Measurements from ENCODE around the gene DMRTC2.
A peak's percentile ranks its signal among the peaks of the same experiment; 100 is the strongest.

The DMRTC2 gene

DNA sequence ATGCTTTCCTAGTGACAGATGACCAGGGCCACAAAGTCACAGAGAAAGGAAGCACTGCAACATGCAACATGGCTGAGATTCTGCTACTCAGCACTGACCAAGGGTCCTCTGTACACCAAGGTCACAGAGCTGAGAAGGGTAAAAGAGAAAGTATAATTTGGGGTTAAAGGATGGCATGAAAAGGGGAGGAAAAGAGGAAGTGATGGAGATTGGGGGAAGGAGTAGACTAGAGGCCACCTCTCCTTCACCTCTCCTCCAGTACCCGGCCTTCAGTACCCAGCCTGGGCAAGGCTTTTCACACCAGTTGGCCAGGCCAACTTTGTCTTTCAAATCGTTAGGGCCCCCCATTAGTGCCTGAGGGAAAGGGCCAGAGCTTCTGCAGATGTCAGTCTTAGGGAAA is 8.9 kb downstream of the DMRTC2 start:
- Histone ChIP-seq H3K36me3 (ENCODE audit: control insufficient read depth in 1 of 2, insufficient read depth in 2 of 2, low read depth in 1 of 2, low read length in 2 of 2) (no peaks in the 10 kb centered on the region), H4K8ac (ENCODE audit: low read length) (no peak overlapping the region), H3K9ac (ENCODE audit: low read length) (no peak overlapping the region), H2AK5ac (ENCODE audit: low read length, severe bottlenecking) (no peak overlapping the region), H3K4me3 (ENCODE audit: insufficient read depth in 1 of 2, low read depth in 1 of 2, low read length in 2 of 2) (no peak overlapping the region), H3K4ac (ENCODE audit: low read depth in 1 of 2, low read length in 2 of 2) (no peak overlapping the region), H4K91ac (ENCODE audit: low read length) (no peak overlapping the region), H2BK5ac (ENCODE audit: low read depth, low read length, poor library complexity, severe bottlenecking) (no peak overlapping the region), H3K79me1 (replicated peaks; ENCODE audit: low read length, poor library complexity, severe bottlenecking) (no peaks in the 10 kb centered on the region), H2AFZ (ENCODE audit: low read depth, low read length) (no peak overlapping the region), H3K27ac (ENCODE audit: low read length, poor library complexity, severe bottlenecking) (no peak overlapping the region), H3K4me1 (ENCODE audit: control insufficient read depth, insufficient read depth, low read depth, low read length) (no peaks in the 10 kb centered on the region), H2BK15ac (ENCODE audit: low read depth, poor library complexity, severe bottlenecking) (no peak overlapping the region), H3K18ac (ENCODE audit: low read depth in 1 of 2, low read length in 2 of 2) (no peak overlapping the region), H3K4me2 (ENCODE audit: low read length, poor library complexity, severe bottlenecking) (no peak overlapping the region), H3K14ac (ENCODE audit: low read length in 2 of 2) (no peak overlapping the region), H2BK120ac (ENCODE audit: low read depth, low read length) (no peak overlapping the region), H2BK12ac (ENCODE audit: low read length in 2 of 2) (no peak overlapping the region), H3K9me3 (ENCODE audit: control insufficient read depth, low read length) (no peaks in the 10 kb centered on the region), H3K23ac (ENCODE audit: low read length in 2 of 2) (no peak overlapping the region), H3K27me3 (ENCODE audit: control insufficient read depth in 1 of 2, insufficient read depth in 1 of 2, low read length in 2 of 2) (peaks cover 58 to 61% of the 10 kb centered on the region in 2 experiments)
- DNase-seq, result no peak
- 10% methylated on average over 1 of the region's 2 CpGs for WGBS

GRCh38 chr19:41859213-41859617 is 14.4 kb downstream of the DMRTC2 start:
- H3K4ac ChIP-seq (ENCODE audit: low read depth in 1 of 2, low read length in 2 of 2), result no peak overlapping the region
- H3K27ac ChIP-seq (ENCODE audit: low read length, poor library complexity, severe bottlenecking), result peak overlapping the region; percentile 83
- no peak overlapping the region for H3K14ac ChIP-seq (ENCODE audit: low read length in 2 of 2)
- no peak overlapping the region for H3K18ac ChIP-seq (ENCODE audit: low read depth in 1 of 2, low read length in 2 of 2)
- no peak overlapping the region for H2AK5ac ChIP-seq (ENCODE audit: low read length, severe bottlenecking)
- no peak overlapping the region for H2BK12ac ChIP-seq (ENCODE audit: low read length in 2 of 2)
- no peak overlapping the region for H2AFZ ChIP-seq (ENCODE audit: low read depth, low read length)
- peak overlapping the region; percentile 100 for H3K9ac ChIP-seq (ENCODE audit: low read length)
- no peak for DNase-seq
- peaks cover 18% of the 10 kb centered on the region for H3K4me1 ChIP-seq (ENCODE audit: control insufficient read depth, insufficient read depth, low read depth, low read length)
- no peak overlapping the region for H4K8ac ChIP-seq (ENCODE audit: low read length)
- H3K79me1 ChIP-seq (replicated peaks; ENCODE audit: low read length, poor library complexity, severe bottlenecking), result no peaks in the 10 kb centered on the region
- no peak overlapping the region for H2BK5ac ChIP-seq (ENCODE audit: low read depth, low read length, poor library complexity, severe bottlenecking)
- H2BK120ac ChIP-seq (ENCODE audit: low read depth, low read length), result no peak overlapping the region
- peaks cover 10 to 11% of the 10 kb centered on the region in 2 experiments for H3K27me3 ChIP-seq (ENCODE audit: control insufficient read depth in 1 of 2, insufficient read depth in 1 of 2, low read length in 2 of 2)
- no peak overlapping the region for H3K23ac ChIP-seq (ENCODE audit: low read length in 2 of 2)
- H3K4me3 ChIP-seq (ENCODE audit: insufficient read depth in 1 of 2, low read depth in 1 of 2, low read length in 2 of 2), result peak overlapping the region in 1 of 2 experiments; percentile 100
- WGBS, result under 1% methylated on average over 7 of the region's 8 CpGs
- peak overlapping the region; percentile 69 for H3K4me2 ChIP-seq (ENCODE audit: low read length, poor library complexity, severe bottlenecking)
- H3K36me3 ChIP-seq (ENCODE audit: control insufficient read depth in 1 of 2, insufficient read depth in 2 of 2, low read depth in 1 of 2, low read length in 2 of 2), result peaks cover 33 to 35% of the 10 kb centered on the region in 2 experiments
- no peaks in the 10 kb centered on the region for H3K9me3 ChIP-seq (ENCODE audit: control insufficient read depth, low read length)
- no peak overlapping the region for H2BK15ac ChIP-seq (ENCODE audit: low read depth, poor library complexity, severe bottlenecking)
- H4K91ac ChIP-seq (ENCODE audit: low read length), result no peak overlapping the region

DNA sequence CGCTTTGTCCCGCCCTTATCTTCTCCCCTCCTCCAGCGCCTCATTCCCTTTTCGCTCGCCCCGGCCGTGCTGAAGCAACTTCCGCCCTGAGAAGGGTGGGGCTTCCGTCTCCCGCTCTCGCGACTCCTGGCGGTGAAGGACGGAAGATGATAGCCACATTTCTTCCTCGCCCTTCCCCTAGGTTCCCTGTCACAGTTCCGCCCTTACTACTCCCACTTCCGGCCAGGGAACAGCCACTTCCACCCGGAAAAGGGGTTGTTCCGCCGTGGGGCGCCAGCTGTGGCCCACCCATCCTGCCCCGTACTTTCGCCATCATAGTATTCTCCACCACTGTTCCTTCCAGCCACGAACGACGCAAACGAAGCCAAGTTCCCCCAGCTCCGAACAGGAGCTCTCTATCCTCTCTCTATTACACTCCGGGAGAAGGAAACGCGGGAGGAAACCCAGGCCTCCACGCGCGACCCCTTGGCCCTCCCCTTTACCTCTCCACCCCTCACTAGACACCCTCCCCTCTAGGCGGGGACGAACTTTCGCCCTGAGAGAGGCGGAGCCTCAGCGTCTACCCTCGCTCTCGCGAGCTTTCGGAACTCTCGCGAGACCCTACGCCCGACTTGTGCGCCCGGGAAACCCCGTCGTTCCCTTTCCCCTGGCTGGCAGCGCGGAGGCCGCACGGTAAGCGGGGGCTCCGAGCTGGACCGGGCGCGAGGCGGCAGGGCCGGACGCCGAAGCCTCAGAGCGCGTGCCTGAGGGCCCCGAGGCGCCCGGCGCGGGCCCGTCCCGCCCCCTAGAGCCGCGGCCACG is 15.0 kb downstream of the DMRTC2 start, which contains the start of gene RPS19:
RPS19 (plus strand) TSS at position 638 of the 801 bp plus-strand sequence. CDS start 520 bp downstream, outside the sequence.
- H3K14ac ChIP-seq (ENCODE audit: low read length in 2 of 2), result peak within 1 kb of the TSS; percentile 89 to 93
- peak within 1 kb of the TSS; percentile 90 for H4K91ac ChIP-seq (ENCODE audit: low read length)
- WGBS, result under 1% methylated on average over 65 of the region's 76 CpGs
- peak; percentile 99 for DNase-seq
- H2BK120ac ChIP-seq (ENCODE audit: low read depth, low read length), result peak within 1 kb of the TSS; percentile 88
- H3K9ac ChIP-seq (ENCODE audit: low read length), result peak within 1 kb of the TSS; percentile 100
- H3K4me1 ChIP-seq (ENCODE audit: control insufficient read depth, insufficient read depth, low read depth, low read length), result peaks cover 22% of the 10 kb centered on the region
- H2AFZ ChIP-seq (ENCODE audit: low read depth, low read length), result peak within 1 kb of the TSS; percentile 64
- H3K23ac ChIP-seq (ENCODE audit: low read length in 2 of 2), result peak within 1 kb of the TSS; percentile 56 to 90
- H3K27me3 ChIP-seq (ENCODE audit: control insufficient read depth in 1 of 2, insufficient read depth in 1 of 2, low read length in 2 of 2), result peaks cover 4 to 5% of the 10 kb centered on the region in 2 experiments
- H2AK5ac ChIP-seq (ENCODE audit: low read length, severe bottlenecking), result peak within 1 kb of the TSS; percentile 92
- peak within 1 kb of the TSS; percentile 90 for H4K8ac ChIP-seq (ENCODE audit: low read length)
- peak within 1 kb of the TSS; percentile 85 to 94 for H3K18ac ChIP-seq (ENCODE audit: low read depth in 1 of 2, low read length in 2 of 2)
- no peaks in the 10 kb centered on the region for H3K79me1 ChIP-seq (replicated peaks; ENCODE audit: low read length, poor library complexity, severe bottlenecking)
- peak within 1 kb of the TSS; percentile 98 for H2BK5ac ChIP-seq (ENCODE audit: low read depth, low read length, poor library complexity, severe bottlenecking)
- peak within 1 kb of the TSS; percentile 87 to 100 for H3K4me3 ChIP-seq (ENCODE audit: insufficient read depth in 1 of 2, low read depth in 1 of 2, low read length in 2 of 2)
- H2BK15ac ChIP-seq (ENCODE audit: low read depth, poor library complexity, severe bottlenecking), result peak within 1 kb of the TSS; percentile 44
- peak within 1 kb of the TSS; percentile 98 for H3K27ac ChIP-seq (ENCODE audit: low read length, poor library complexity, severe bottlenecking)
- no peak within 1 kb of the TSS for H2BK12ac ChIP-seq (ENCODE audit: low read length in 2 of 2)
- no peaks in the 10 kb centered on the region for H3K9me3 ChIP-seq (ENCODE audit: control insufficient read depth, low read length)
- peaks cover 38 to 41% of the 10 kb centered on the region in 2 experiments for H3K36me3 ChIP-seq (ENCODE audit: control insufficient read depth in 1 of 2, insufficient read depth in 2 of 2, low read depth in 1 of 2, low read length in 2 of 2)
- peak within 1 kb of the TSS; percentile 93 to 96 for H3K4ac ChIP-seq (ENCODE audit: low read depth in 1 of 2, low read length in 2 of 2)
- H3K4me2 ChIP-seq (ENCODE audit: low read length, poor library complexity, severe bottlenecking), result peak within 1 kb of the TSS; percentile 69

GRCh38 chr19:41860419-41861115 is 15.7 kb downstream of the DMRTC2 start:
- H3K4me3 ChIP-seq (ENCODE audit: insufficient read depth in 1 of 2, low read depth in 1 of 2, low read length in 2 of 2), result peak overlapping the region; percentile 87 to 100
- peak overlapping the region; percentile 88 for H2BK120ac ChIP-seq (ENCODE audit: low read depth, low read length)
- H3K4me2 ChIP-seq (ENCODE audit: low read length, poor library complexity, severe bottlenecking), result peak overlapping the region; percentile 46
- H3K18ac ChIP-seq (ENCODE audit: low read depth in 1 of 2, low read length in 2 of 2), result peak overlapping the region; percentile 84 to 85
- DNase-seq, result peak; percentile 5
- peak overlapping the region; percentile 82 for H3K27ac ChIP-seq (ENCODE audit: low read length, poor library complexity, severe bottlenecking)
- no peaks in the 10 kb centered on the region for H3K9me3 ChIP-seq (ENCODE audit: control insufficient read depth, low read length)
- peak overlapping the region; percentile 90 for H4K8ac ChIP-seq (ENCODE audit: low read length)
- H2BK5ac ChIP-seq (ENCODE audit: low read depth, low read length, poor library complexity, severe bottlenecking), result peak overlapping the region; percentile 98
- H3K79me1 ChIP-seq (replicated peaks; ENCODE audit: low read length, poor library complexity, severe bottlenecking), result no peaks in the 10 kb centered on the region
- H3K4ac ChIP-seq (ENCODE audit: low read depth in 1 of 2, low read length in 2 of 2), result peak overlapping the region; percentile 93 to 96
- WGBS, result 2% methylated on average over 45 of the region's 45 CpGs
- no peaks in the 10 kb centered on the region for H3K27me3 ChIP-seq (ENCODE audit: control insufficient read depth in 1 of 2, insufficient read depth in 1 of 2, low read length in 2 of 2)
- peak overlapping the region; percentile 92 for H2AK5ac ChIP-seq (ENCODE audit: low read length, severe bottlenecking)
- H4K91ac ChIP-seq (ENCODE audit: low read length), result peak overlapping the region; percentile 90
- H3K14ac ChIP-seq (ENCODE audit: low read length in 2 of 2), result peak overlapping the region; percentile 89 to 93
- H3K23ac ChIP-seq (ENCODE audit: low read length in 2 of 2), result peak overlapping the region in 1 of 2 experiments; percentile 90
- H2BK15ac ChIP-seq (ENCODE audit: low read depth, poor library complexity, severe bottlenecking), result peak overlapping the region; percentile 44
- peak overlapping the region; percentile 100 for H3K9ac ChIP-seq (ENCODE audit: low read length)
- peaks cover 22% of the 10 kb centered on the region for H3K4me1 ChIP-seq (ENCODE audit: control insufficient read depth, insufficient read depth, low read depth, low read length)
- H3K36me3 ChIP-seq (ENCODE audit: control insufficient read depth in 1 of 2, insufficient read depth in 2 of 2, low read depth in 1 of 2, low read length in 2 of 2), result peaks cover 45 to 48% of the 10 kb centered on the region in 2 experiments
- no peak overlapping the region for H2AFZ ChIP-seq (ENCODE audit: low read depth, low read length)
- no peak overlapping the region for H2BK12ac ChIP-seq (ENCODE audit: low read length in 2 of 2)
